CD4-positive, alpha-beta T cell (primary cell): Measurements from ENCODE around the gene TCHH. TPM values are rescaled to one million over a fixed set of nuclear protein-coding genes. Genes with fewer than 3 reads are reported as not detected.
"Not testable (repeated sequence)": the region's sequence is repeated elsewhere in the genome, so short reads cannot be mapped to it uniquely, and the experiment has no call there.

Experiments used
- ATAC-seq: fragments of 200-7000 bp; cut with Tn5 transposase; one replicate; pipeline ENCODE4 v1.10.0; 2022; ENCODE audit warnings: mild to moderate bottlenecking; ENCODE audit not compliant: poor library complexity
- CTCF ChIA-PET: fragments of 350-600 bp; sonication (Branson Sonifier 250); formaldehyde crosslinking; loops from one replicate; lab custom pipeline; 2021; ENCODE audit warnings: antibody characterized with exemption, inconsistent platforms; lab: Charles Lee
- POLR2A ChIA-PET: fragments of 350-600 bp; sonication (Branson Sonifier 250); formaldehyde crosslinking; loops from one replicate; lab custom pipeline; 2021; ENCODE audit warnings: antibody characterized with exemption, inconsistent platforms; lab: Charles Lee
- DNase-seq, 14 experiments: peaks; one replicate each; pipeline ENCODE4 v3.0.0-alpha.2; 2013 to 2020; ENCODE audit warnings: mixed read lengths in 2 of 14
- H3K27ac ChIP-seq, 2 donors: one replicate each; pipeline versions ENCODE4 v1.5.1 to v1.7.0; 2013; ENCODE audit warnings: low read length in 2 of 2, low read depth in 1 of 2, mild to moderate bottlenecking in 1 of 2
- H3K27me3 ChIP-seq, 2 experiments: 1 replicate in 1 of 2; 2 replicates in 1 of 2; pipeline versions ENCODE4 v1.6.1 to v1.7.0; 2013; ENCODE audit warnings: low read length in 2 of 2, control low read depth in 1 of 2, mild to moderate bottlenecking in 1 of 2, moderate library complexity in 1 of 2; ENCODE audit not compliant: insufficient read depth in 2 of 2, control insufficient read depth in 1 of 2
- H3K36me3 ChIP-seq: one replicate; pipeline ENCODE4 v1.6.1; 2013; ENCODE audit warnings: low read length, control low read depth; ENCODE audit not compliant: insufficient read depth
- H3K4me1 ChIP-seq: one replicate; pipeline ENCODE4 v1.6.1; 2013; ENCODE audit warnings: low read length, control low read depth; ENCODE audit not compliant: insufficient read depth
- H3K4me3 ChIP-seq: one replicate; pipeline ENCODE4 v1.5.1; 2013; ENCODE audit warnings: mild to moderate bottlenecking, low read length, moderate library complexity
- H3K9me3 ChIP-seq, 2 experiments: 1 replicate in 1 of 2; 2 replicates in 1 of 2; pipeline versions ENCODE4 v1.6.1 to v1.7.0; 2013; ENCODE audit warnings: low read length in 2 of 2, mild to moderate bottlenecking in 2 of 2, control low read depth in 1 of 2, moderate library complexity in 1 of 2; ENCODE audit not compliant: control insufficient read depth in 1 of 2, insufficient read depth in 1 of 2
- H3K27ac Mint-ChIP-seq: one replicate; pipeline ENCODE4 v1.8.0; 2020; ENCODE audit warnings: mixed read lengths
- H3K27me3 Mint-ChIP-seq: one replicate; pipeline ENCODE4 v1.8.0; 2021; ENCODE audit warnings: mixed read lengths
- H3K36me3 Mint-ChIP-seq: one replicate; pipeline ENCODE4 v1.8.0; 2021; ENCODE audit warnings: low read depth, mixed read lengths
- H3K4me1 Mint-ChIP-seq: one replicate; pipeline ENCODE4 v1.8.0; 2021; ENCODE audit warnings: low read depth, mixed read lengths
- H3K4me3 Mint-ChIP-seq: one replicate; pipeline ENCODE4 v1.8.0; 2020; ENCODE audit warnings: mild to moderate bottlenecking, mixed read lengths
- H3K9me3 Mint-ChIP-seq: one replicate; pipeline ENCODE4 v1.8.0; 2020; ENCODE audit warnings: mixed read lengths
- CTCF ChIP-seq: fragments of 200-600 bp; IDR thresholded peaks from one replicate; pipeline ENCODE4 v1.8.0; 2022; ENCODE audit warnings: antibody characterized with exemption, mild to moderate bottlenecking
- intact Hi-C, 2 experiments: fragments of 100-400 bp; cut with DNase I in 1 of 2; cut with micrococcal nuclease in 1 of 2; formaldehyde crosslinking; loops; one replicate each; pipeline versions ENCODE4 v1.15.1 to v1.9.0; 2023 to 2025; cut with DNase I, micrococcal nuclease
- total RNA-seq, 174 experiments: library from RNA in 2 of 174; stranded (reverse) in 2 of 174; gene quantifications; one replicate each; pipeline ENCODE4 v1.2.3 and lab custom pipeline; 2021 to 2026

Gene TCHH
- total RNA-seq, 2 experiments from 2014 or later = not detected

- no peaks in the 10 kb centered on the region for H3K36me3 ChIP-seq
- H3K4me3 ChIP-seq = no peak overlapping the region
- H3K27me3 ChIP-seq = peaks cover 15 to 18% of the 10 kb centered on the region in 2 experiments
- ChIA-PET POLR2A (no interaction called here), CTCF (no interaction called here)
- ATAC-seq (no peak), DNase-seq (no peak)
- TF ChIP-seq CTCF = no peak
- no peaks in the 10 kb centered on the region for H3K4me1 Mint-ChIP-seq
- H3K9me3 Mint-ChIP-seq = no peaks in the 10 kb centered on the region
- no peaks in the 10 kb centered on the region for H3K9me3 ChIP-seq
- no peak overlapping the region for H3K4me3 Mint-ChIP-seq
- peaks cover 12% of the 10 kb centered on the region for H3K27me3 Mint-ChIP-seq
- no peak overlapping the region for H3K27ac ChIP-seq
- H3K36me3 Mint-ChIP-seq = no peaks in the 10 kb centered on the region
- intact Hi-C loops = no loop called here
- no peak overlapping the region for H3K27ac Mint-ChIP-seq
- no peaks in the 10 kb centered on the region for H3K4me1 ChIP-seq
Measured at GRCh38 chr1:152084853-152085252, 30.4 kb downstream of the TCHH start.

- DNase-seq, H3K36me3 Mint-ChIP-seq, H3K27ac ChIP-seq, H3K4me1 ChIP-seq, H3K9me3 Mint-ChIP-seq, H3K9me3 ChIP-seq, intact Hi-C loops, H3K4me3 ChIP-seq, H3K4me1 Mint-ChIP-seq, ATAC-seq, CTCF ChIA-PET, H3K27ac Mint-ChIP-seq, POLR2A ChIA-PET, H3K4me3 Mint-ChIP-seq, H3K36me3 ChIP-seq: not testable (repeated sequence)
- H3K27me3 Mint-ChIP-seq = peaks cover 28% of the 10 kb centered on the region
- H3K27me3 ChIP-seq = peaks cover 7 to 11% of the 10 kb centered on the region in 2 experiments
Measured at GRCh38 chr1:152081026-152081425, 34.2 kb downstream of the TCHH start.

GRCh38 chr1:152080494-152080893 is 34.8 kb downstream of the TCHH start:
- H3K27ac Mint-ChIP-seq, H3K9me3 ChIP-seq: not testable (repeated sequence)

GRCh38 chr1:152078831-152079441 is 36.3 kb downstream of the TCHH start:
- Mint-ChIP-seq H3K4me1 (no peaks in the 10 kb centered on the region), H3K36me3 (no peaks in the 10 kb centered on the region), H3K9me3 (no peaks in the 10 kb centered on the region), H3K27ac (no peak overlapping the region), H3K27me3 (peaks cover 41% of the 10 kb centered on the region), H3K4me3 (no peak overlapping the region)
- H3K9me3 ChIP-seq = no peaks in the 10 kb centered on the region
- no peak overlapping the region for H3K27ac ChIP-seq
- no peak overlapping the region for H3K4me3 ChIP-seq
- DNase-seq (no peak), ATAC-seq (no peak)
- H3K4me1 ChIP-seq = no peaks in the 10 kb centered on the region
- peaks cover 4 to 7% of the 10 kb centered on the region in 2 experiments for H3K27me3 ChIP-seq
- ChIA-PET POLR2A (no interaction called here), CTCF (no interaction called here)
- no peaks in the 10 kb centered on the region for H3K36me3 ChIP-seq
- intact Hi-C loops = no loop called here
- no peak for TF ChIP-seq CTCF

More at GRCh38 chr1:152080494-152080893, 34.8 kb downstream of the TCHH start:
- peaks cover 3 to 11% of the 10 kb centered on the region in 2 experiments for H3K27me3 ChIP-seq
- H3K4me1 Mint-ChIP-seq, H3K4me1 ChIP-seq, DNase-seq, H3K9me3 Mint-ChIP-seq, H3K27ac ChIP-seq, H3K4me3 Mint-ChIP-seq, H3K36me3 Mint-ChIP-seq, CTCF ChIA-PET, ATAC-seq, H3K36me3 ChIP-seq, intact Hi-C loops, H3K4me3 ChIP-seq, POLR2A ChIA-PET: not testable (repeated sequence)
- peaks cover 29% of the 10 kb centered on the region for H3K27me3 Mint-ChIP-seq
